GM12878 (cell line): ENCODE data around the gene COX19. TPM values are rescaled to one million over a fixed set of nuclear protein-coding genes. Genes with fewer than 3 reads are reported as not detected.
A peak's percentile ranks its signal among the peaks of the same experiment; 100 is the strongest.

Source experiments
- ATAC-seq: fragments of 200-7000 bp; cut with Tn5 transposase; 3 replicates; pipeline ENCODE4 v1.9.1; 2020; ENCODE audit warnings: mild to moderate bottlenecking, moderate library complexity
- BruUV-seq: library from RNA; stranded (reverse); fragments of 400-500 nt; replicated peaks from 2 replicates; lab custom pipeline; 2021; lab: Mats Ljungman, UMichigan
- CTCF ChIA-PET: fragments of 300-600 bp; sonication (Branson Sonifier 250); formaldehyde crosslinking; extraction: SDS; loops from one replicate; lab custom pipeline; 2021; ENCODE audit warnings: inconsistent platforms; lab: Yijun Ruan, JAX
- POLR2A ChIA-PET: fragments of 350-600 bp; formaldehyde crosslinking; extraction: SDS; loops from one replicate; lab custom pipeline; 2021; ENCODE audit warnings: inconsistent platforms; lab: Charles Lee
- RAD21 ChIA-PET: fragments of 300-600 bp; sonication (Branson Sonifier 250); formaldehyde crosslinking; loops from one replicate; lab custom pipeline; 2023; ENCODE audit warnings: antibody characterized with exemption; ENCODE audit not compliant: unreplicated experiment; lab: Charles Lee
- SMC1A ChIA-PET: fragments of 300-600 bp; sonication (Branson Sonifier 250); formaldehyde crosslinking; loops from one replicate; lab custom pipeline; 2023; ENCODE audit not compliant: unreplicated experiment, uncharacterized antibody; lab: Charles Lee
- DNase-seq: peaks from one replicate; pipeline ENCODE4 v3.0.0-alpha.2; 2011; ENCODE audit warnings: low read depth, low spot score
- FAIRE-seq: peaks from 3 replicates; lab custom pipeline; 2011; peaks lifted over from hg19 to GRCh38; lab: Jason Lieb, UNC
- H2AFZ ChIP-seq: 2 replicates; pipeline ENCODE4 v1.6.0; 2011; ENCODE audit warnings: low read depth, low read length, control low read depth; ENCODE audit not compliant: control insufficient read depth
- H3K27ac ChIP-seq: 2 replicates; pipeline ENCODE4 v1.5.1; 2011; ENCODE audit warnings: control low read depth; ENCODE audit not compliant: control insufficient read depth, insufficient read depth
- H3K27me3 ChIP-seq, 2 experiments: replicated peaks in 1 of 2; 2 replicates each; pipeline versions ENCODE4 v1.6.0 to v1.6.1; 2011; ENCODE audit warnings: low read length in 1 of 2; ENCODE audit not compliant: control insufficient read depth in 2 of 2, insufficient read depth in 2 of 2
- H3K36me3 ChIP-seq, 2 experiments: 2 replicates each; pipeline ENCODE4 v1.5.1; 2011; ENCODE audit warnings: low read length in 1 of 2; ENCODE audit not compliant: control insufficient read depth in 2 of 2, insufficient read depth in 2 of 2
- H3K4me1 ChIP-seq: 2 replicates; pipeline ENCODE4 v1.6.1; 2011; ENCODE audit warnings: mild to moderate bottlenecking, low read length, moderate library complexity, mixed read lengths; ENCODE audit not compliant: control insufficient read depth, insufficient read depth
- H3K4me2 ChIP-seq: 2 replicates; pipeline ENCODE4 v1.6.0; 2011; ENCODE audit warnings: control low read depth; ENCODE audit not compliant: control insufficient read depth, insufficient read depth
- H3K4me3 ChIP-seq: fragments of 200-600 bp; sonication (generic); 2 replicates; pipeline ENCODE4 v1.5.1; 2016
- H3K79me2 ChIP-seq: 2 replicates; pipeline ENCODE4 v1.6.0; 2011; ENCODE audit warnings: low read length; ENCODE audit not compliant: control insufficient read depth, insufficient read depth
- H3K9ac ChIP-seq: 2 replicates; pipeline ENCODE4 v1.8.0; 2011; ENCODE audit warnings: low read length, control low read depth, mixed read lengths; ENCODE audit not compliant: control insufficient read depth, insufficient read depth
- H3K9me3 ChIP-seq: replicated peaks from 3 replicates; pipeline ENCODE4 v1.5.1; 2011; ENCODE audit warnings: mild to moderate bottlenecking, low read length; ENCODE audit not compliant: control insufficient read depth, insufficient read depth
- H4K20me1 ChIP-seq: 2 replicates; pipeline ENCODE4 v1.6.0; 2011; ENCODE audit not compliant: control insufficient read depth, insufficient read depth
- BCL11A ChIP-seq: IDR thresholded peaks from 2 replicates; pipeline ENCODE4 v1.6.1; 2011; ENCODE audit warnings: low read depth, low read length
- JUND ChIP-seq: IDR thresholded peaks from 2 replicates; pipeline ENCODE4 v1.6.1; 2012; ENCODE audit warnings: low read depth, mild to moderate bottlenecking, low read length, improper control_type of control experiment, moderate library complexity
- KDM1A ChIP-seq: fragments of 200-600 bp; sonication (generic); IDR thresholded peaks from 2 replicates; pipeline ENCODE4 v1.6.1; 2016; ENCODE audit warnings: borderline replicate concordance
- KLF5 ChIP-seq: fragments of 450-650 bp; IDR thresholded peaks from 2 replicates; pipeline ENCODE4 v1.6.1; 2014; ENCODE audit warnings: mild to moderate bottlenecking; ENCODE audit not compliant: partially characterized antibody
- NBN ChIP-seq: fragments of 450-650 bp; IDR thresholded peaks from 2 replicates; pipeline ENCODE4 v1.6.1; 2016
- RAD21 ChIP-seq: IDR thresholded peaks from 2 replicates; pipeline ENCODE4 v1.6.1; 2011; ENCODE audit warnings: mild to moderate bottlenecking, low read depth, low read length, moderate library complexity; ENCODE audit not compliant: insufficient read depth
- SPI1 ChIP-seq: IDR thresholded peaks from 2 replicates; pipeline ENCODE4 v1.6.1; 2011; ENCODE audit warnings: low read depth, mild to moderate bottlenecking, low read length, moderate library complexity, borderline replicate concordance; ENCODE audit not compliant: insufficient read depth
- SREBF1 ChIP-seq: IDR thresholded peaks from 2 replicates; pipeline ENCODE4 v1.6.1; 2012; ENCODE audit warnings: mild to moderate bottlenecking, low read length
- SUPT20H ChIP-seq: IDR thresholded peaks from 2 replicates; pipeline ENCODE4 v1.6.1; 2011; ENCODE audit warnings: low read depth, mild to moderate bottlenecking, low read length, moderate library complexity, borderline replicate concordance; ENCODE audit not compliant: control insufficient read depth
- ZNF217 ChIP-seq: fragments of 450-650 bp; IDR thresholded peaks from 2 replicates; pipeline ENCODE4 v1.6.1; 2017; ENCODE audit warnings: antibody characterized with exemption, mild to moderate bottlenecking
- ZSCAN29 ChIP-seq: fragments of 450-650 bp; IDR thresholded peaks from 2 replicates; pipeline ENCODE4 v1.6.1; 2017; ENCODE audit warnings: mild to moderate bottlenecking, moderate library complexity
- WGBS: methylation state at CpG from one replicate; pipeline ENCODE4 v1.1.6; 2016; ENCODE audit warnings: low lambda C conversion rate; ENCODE audit not compliant: insufficient replicate concordance, insufficient coverage; ENCODE audit errors: missing lambda C conversion rate; 5-methylcytosine and 5-hydroxymethylcytosine counted together
- in situ Hi-C: fragments of 300-500 bp; cut with MboI; formaldehyde crosslinking; loops from 9 replicates; pipeline ENCODE4 v1.14.3; 2018; ENCODE audit warnings: mixed read lengths
- intact Hi-C: fragments of 100-400 bp; cut with micrococcal nuclease; formaldehyde crosslinking; loops from one replicate; pipeline ENCODE4 v1.14.2; 2022; ENCODE audit not compliant: unreplicated experiment
- polyA plus RNA-seq, 11 experiments: library from polyadenylated mRNA; depleted of rRNA in 4 of 11; unstranded in 6 of 11; stranded (reverse) in 5 of 11; fragments of >200 nt; fragmentation: Nextera tagmentation in 4 of 11; fragmentation: Illumina TruSeq in 1 of 11; extraction: Ambion mirVana in 4 of 11; extraction: Trizol in 1 of 11; gene quantifications; 1 replicate in 1 of 11; 2 replicates in 10 of 11; pipeline versions ENCODE4 v1.2.1 to v1.2.3, GENCODE V29; 2011 to 2016; ENCODE audit warnings: inconsistent platforms in 2 of 11, missing spikeins in 2 of 11, low read depth in 1 of 11
- total RNA-seq, 4 experiments: library from RNA; depleted of rRNA in 3 of 4; stranded (reverse); fragments of >200 nt in 3 of 4; fragmentation: Illumina TruSeq in 1 of 4; extraction: Trizol in 1 of 4; gene quantifications; 2 replicates each; pipeline versions ENCODE4 v1.2.1 to v1.2.3, GENCODE V29; 2013 to 2021
- TF ChIP-seq, protein P1 (sequence below): fragments of 450-650 bp; IDR thresholded peaks from 2 replicates; pipeline ENCODE4 v1.6.1; 2017; ENCODE audit warnings: mild to moderate bottlenecking, low read depth, inconsistent platforms; ENCODE audit not compliant: poor library complexity, severe bottlenecking
- TF ChIP-seq, protein P2 (sequence below): IDR thresholded peaks from 2 replicates; pipeline ENCODE4 v1.6.1; 2012; ENCODE audit warnings: mild to moderate bottlenecking, low read depth, low read length
- TF ChIP-seq, protein P3 (sequence below), 3 experiments: IDR thresholded peaks in 2 of 3; conservative IDR thresholded peaks in 1 of 3; 2 replicates each; pipeline ENCODE4 v1.5.1; 2011; ENCODE audit warnings: low read depth in 3 of 3, low read length in 3 of 3, mild to moderate bottlenecking in 3 of 3, control low read depth in 2 of 3, moderate library complexity in 2 of 3, inconsistent platforms in 1 of 3, mixed read lengths in 1 of 3; ENCODE audit not compliant: control insufficient read depth in 2 of 3, insufficient read depth in 1 of 3; ENCODE audit errors: extremely low read depth in 1 of 3

Gene COX19
- total and polyA plus RNA-seq, 10 of the 15 experiments (the other 5 are each of a cell fraction or from before 2014, with no cell fraction given): 3.7 to 17.9 (median 10.8) TPM

DNA sequence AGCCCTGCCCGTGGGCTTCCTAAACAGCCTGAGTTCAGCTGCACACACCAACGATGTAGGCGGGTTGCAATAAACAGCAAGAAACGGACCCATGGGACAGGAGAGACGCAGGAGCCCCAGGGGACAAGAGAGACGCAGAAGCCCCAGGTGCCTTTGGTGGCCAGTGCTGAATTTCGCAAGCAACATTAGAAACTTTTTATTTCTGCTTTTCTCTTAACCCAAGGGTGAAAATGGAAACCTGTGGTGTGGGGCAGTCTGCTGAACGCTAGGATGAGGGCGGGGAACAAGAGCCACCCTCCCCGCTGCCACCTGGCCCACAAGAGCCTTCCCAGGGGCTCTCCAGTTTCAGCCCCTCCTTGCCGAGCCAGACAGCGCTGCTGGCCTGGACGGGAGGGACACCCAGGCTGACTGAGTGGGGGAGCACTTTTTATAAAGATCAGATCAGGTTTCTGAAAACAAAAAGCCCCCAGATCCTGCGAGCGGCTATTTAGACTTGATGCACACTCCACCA lies 49.0 kb upstream of the COX19 start:
- peaks cover 89% of the 10 kb centered on the region for H3K79me2 ChIP-seq
- no TSS peak for BruUV-seq
- ChIA-PET SMC1A (interaction anchor here (0.8 to 9.0 kb wide), 8 partner anchors 19 to 151 kb away, joined by 3 to 71 read pairs (median 6); no protein-coding TSS in a partner anchor), CTCF (interaction anchor here (0.9 to 6.7 kb wide), 8 partner anchors 21 to 80 kb away, joined by 3 to 85 read pairs (median 6); partner anchors contain the start of genes GPER1 and GPR146), RAD21 (interaction anchor here (1.4 to 6.6 kb wide), 7 partner anchors 19 to 101 kb away, joined by 4 to 59 read pairs (median 11); partner anchors contain the start of gene GPR146), POLR2A (interaction anchor here (0.8 to 5.3 kb wide), 11 partner anchors 20 to 147 kb away, joined by 3 to 40 read pairs (median 4); partner anchors contain the start of gene GPR146)
- peaks cover 7 to 11% of the 10 kb centered on the region in 2 experiments; a peak in 3 of 4 replicates for H3K36me3 ChIP-seq
- no peak overlapping the region for H2AFZ ChIP-seq
- H3K4me2 ChIP-seq: peak overlapping the region; percentile 96
- peaks cover 40% of the 10 kb centered on the region for H3K4me1 ChIP-seq
- in situ Hi-C loops: no loop called here
- intact Hi-C loops: loop anchor here (1.0 kb wide), 2 partner anchors 31 to 38 kb away; no protein-coding TSS in a partner anchor
- H4K20me1 ChIP-seq: no peaks in the 10 kb centered on the region
- peak; percentile 70 for ATAC-seq
- peak; percentile 91 for FAIRE-seq
- DNase-seq: peak; percentile 93
- H3K4me3 ChIP-seq: peak overlapping the region; percentile 99
- H3K27ac ChIP-seq: peak overlapping the region; percentile 95
- H3K9me3 ChIP-seq: peaks cover 11% of the 10 kb centered on the region; the same call in 2 of the 3 replicates
- WGBS: under 1% methylated on average over 15 of the region's 15 CpGs
- H3K9ac ChIP-seq: peak overlapping the region; percentile 79
- no peaks in the 10 kb centered on the region for H3K27me3 ChIP-seq
- TF ChIP-seq, protein P1, sequence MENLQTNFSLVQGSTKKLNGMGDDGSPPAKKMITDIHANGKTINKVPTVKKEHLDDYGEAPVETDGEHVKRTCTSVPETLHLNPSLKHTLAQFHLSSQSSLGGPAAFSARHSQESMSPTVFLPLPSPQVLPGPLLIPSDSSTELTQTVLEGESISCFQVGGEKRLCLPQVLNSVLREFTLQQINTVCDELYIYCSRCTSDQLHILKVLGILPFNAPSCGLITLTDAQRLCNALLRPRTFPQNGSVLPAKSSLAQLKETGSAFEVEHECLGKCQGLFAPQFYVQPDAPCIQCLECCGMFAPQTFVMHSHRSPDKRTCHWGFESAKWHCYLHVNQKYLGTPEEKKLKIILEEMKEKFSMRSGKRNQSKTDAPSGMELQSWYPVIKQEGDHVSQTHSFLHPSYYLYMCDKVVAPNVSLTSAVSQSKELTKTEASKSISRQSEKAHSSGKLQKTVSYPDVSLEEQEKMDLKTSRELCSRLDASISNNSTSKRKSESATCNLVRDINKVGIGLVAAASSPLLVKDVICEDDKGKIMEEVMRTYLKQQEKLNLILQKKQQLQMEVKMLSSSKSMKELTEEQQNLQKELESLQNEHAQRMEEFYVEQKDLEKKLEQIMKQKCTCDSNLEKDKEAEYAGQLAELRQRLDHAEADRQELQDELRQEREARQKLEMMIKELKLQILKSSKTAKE: peak; percentile 92
- TF ChIP-seq ZSCAN29 (no peak), ZNF217 (no peak), JUND (no peak), BCL11A (peak; percentile 73; the same call in 1 of the 2 replicates), SPI1 (no peak), SREBF1 (peak; percentile 55; the same call in 1 of the 2 replicates), NBN (peak; percentile 90), RAD21 (no peak), KLF5 (no peak), KDM1A (no peak), SUPT20H (no peak)
- TF ChIP-seq, protein P2, sequence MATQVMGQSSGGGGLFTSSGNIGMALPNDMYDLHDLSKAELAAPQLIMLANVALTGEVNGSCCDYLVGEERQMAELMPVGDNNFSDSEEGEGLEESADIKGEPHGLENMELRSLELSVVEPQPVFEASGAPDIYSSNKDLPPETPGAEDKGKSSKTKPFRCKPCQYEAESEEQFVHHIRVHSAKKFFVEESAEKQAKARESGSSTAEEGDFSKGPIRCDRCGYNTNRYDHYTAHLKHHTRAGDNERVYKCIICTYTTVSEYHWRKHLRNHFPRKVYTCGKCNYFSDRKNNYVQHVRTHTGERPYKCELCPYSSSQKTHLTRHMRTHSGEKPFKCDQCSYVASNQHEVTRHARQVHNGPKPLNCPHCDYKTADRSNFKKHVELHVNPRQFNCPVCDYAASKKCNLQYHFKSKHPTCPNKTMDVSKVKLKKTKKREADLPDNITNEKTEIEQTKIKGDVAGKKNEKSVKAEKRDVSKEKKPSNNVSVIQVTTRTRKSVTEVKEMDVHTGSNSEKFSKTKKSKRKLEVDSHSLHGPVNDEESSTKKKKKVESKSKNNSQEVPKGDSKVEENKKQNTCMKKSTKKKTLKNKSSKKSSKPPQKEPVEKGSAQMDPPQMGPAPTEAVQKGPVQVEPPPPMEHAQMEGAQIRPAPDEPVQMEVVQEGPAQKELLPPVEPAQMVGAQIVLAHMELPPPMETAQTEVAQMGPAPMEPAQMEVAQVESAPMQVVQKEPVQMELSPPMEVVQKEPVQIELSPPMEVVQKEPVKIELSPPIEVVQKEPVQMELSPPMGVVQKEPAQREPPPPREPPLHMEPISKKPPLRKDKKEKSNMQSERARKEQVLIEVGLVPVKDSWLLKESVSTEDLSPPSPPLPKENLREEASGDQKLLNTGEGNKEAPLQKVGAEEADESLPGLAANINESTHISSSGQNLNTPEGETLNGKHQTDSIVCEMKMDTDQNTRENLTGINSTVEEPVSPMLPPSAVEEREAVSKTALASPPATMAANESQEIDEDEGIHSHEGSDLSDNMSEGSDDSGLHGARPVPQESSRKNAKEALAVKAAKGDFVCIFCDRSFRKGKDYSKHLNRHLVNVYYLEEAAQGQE: no peak
- TF ChIP-seq, protein P3, sequence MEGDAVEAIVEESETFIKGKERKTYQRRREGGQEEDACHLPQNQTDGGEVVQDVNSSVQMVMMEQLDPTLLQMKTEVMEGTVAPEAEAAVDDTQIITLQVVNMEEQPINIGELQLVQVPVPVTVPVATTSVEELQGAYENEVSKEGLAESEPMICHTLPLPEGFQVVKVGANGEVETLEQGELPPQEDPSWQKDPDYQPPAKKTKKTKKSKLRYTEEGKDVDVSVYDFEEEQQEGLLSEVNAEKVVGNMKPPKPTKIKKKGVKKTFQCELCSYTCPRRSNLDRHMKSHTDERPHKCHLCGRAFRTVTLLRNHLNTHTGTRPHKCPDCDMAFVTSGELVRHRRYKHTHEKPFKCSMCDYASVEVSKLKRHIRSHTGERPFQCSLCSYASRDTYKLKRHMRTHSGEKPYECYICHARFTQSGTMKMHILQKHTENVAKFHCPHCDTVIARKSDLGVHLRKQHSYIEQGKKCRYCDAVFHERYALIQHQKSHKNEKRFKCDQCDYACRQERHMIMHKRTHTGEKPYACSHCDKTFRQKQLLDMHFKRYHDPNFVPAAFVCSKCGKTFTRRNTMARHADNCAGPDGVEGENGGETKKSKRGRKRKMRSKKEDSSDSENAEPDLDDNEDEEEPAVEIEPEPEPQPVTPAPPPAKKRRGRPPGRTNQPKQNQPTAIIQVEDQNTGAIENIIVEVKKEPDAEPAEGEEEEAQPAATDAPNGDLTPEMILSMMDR (IDR thresholded peaks at IDR 0.05 in 2 of 3, conservative IDR thresholded peaks at IDR 0.05 in 1 of 3; ENCODE audit: control insufficient read depth in 2 of 3, extremely low read depth in 1 of 3, insufficient read depth in 1 of 3, low read depth in 3 of 3, low read length in 3 of 3): no peak
